ENCODE data around the gene CIB1. TPM values are rescaled to one million over a fixed set of nuclear protein-coding genes. Genes with fewer than 3 reads are reported as not detected.

Gene CIB1
- total RNA-seq, 3 donors from 2014 or later: 30.2 to 61.3 (median 49.5) TPM

- Histone ChIP-seq H3K4me3 (no peak overlapping the region), H3K27me3 (no peaks in the 10 kb centered on the region), H3K36me3 (no peaks in the 10 kb centered on the region), H3K4me1 (peaks cover 5 to 7% of the 10 kb centered on the region in 2 donors), H3K27ac (peak overlapping the region in 1 of 2 donors; percentile 2), H3K9me3 (no peaks in the 10 kb centered on the region)
- intact Hi-C loops (cut with DNase I; ENCODE audit: low total_unique reads): no loop called here
- no peak for TF ChIP-seq POLR2AphosphoS5 (IDR thresholded peaks at IDR 0.05)
- TF ChIP-seq POLR2A (IDR thresholded peaks at IDR 0.05): no peak
- TF ChIP-seq CTCF (IDR thresholded peaks at IDR 0.05): no peak
- DNase-seq (ENCODE audit: low spot score in 2 of 2): no peak
These were observed 29.8 kb downstream of the CIB1 start for GRCh38 chr15:90203922-90204321.

GRCh38 chr15:90203473-90203872 lies 30.3 kb downstream of the CIB1 start:
- Histone ChIP-seq H3K27ac (peak overlapping the region in 1 of 2 donors; percentile 2), H3K9me3 (no peaks in the 10 kb centered on the region), H3K4me1 (peaks cover 5 to 7% of the 10 kb centered on the region in 2 donors), H3K4me3 (peak overlapping the region in 1 of 3 donors; percentile 81), H3K36me3 (no peaks in the 10 kb centered on the region), H3K27me3 (no peaks in the 10 kb centered on the region)
- intact Hi-C loops (cut with DNase I; ENCODE audit: low total_unique reads): no loop called here
- no peak for DNase-seq (ENCODE audit: low spot score in 2 of 2)
- no peak for TF ChIP-seq CTCF (IDR thresholded peaks at IDR 0.05)
- no peak for TF ChIP-seq POLR2A (IDR thresholded peaks at IDR 0.05)
- TF ChIP-seq POLR2AphosphoS5 (IDR thresholded peaks at IDR 0.05): no peak

- intact Hi-C loops (cut with DNase I; ENCODE audit: low total_unique reads): no loop called here
- Histone ChIP-seq H3K4me3 (peak overlapping the region in 1 of 3 donors; percentile 81), H3K27ac (no peak overlapping the region), H3K4me1 (peaks cover 5 to 7% of the 10 kb centered on the region in 2 donors), H3K9me3 (no peaks in the 10 kb centered on the region), H3K27me3 (no peaks in the 10 kb centered on the region), H3K36me3 (no peaks in the 10 kb centered on the region)
- TF ChIP-seq POLR2AphosphoS5 (IDR thresholded peaks at IDR 0.05) (no peak), POLR2A (IDR thresholded peaks at IDR 0.05) (no peak), CTCF (IDR thresholded peaks at IDR 0.05) (no peak)
- no peak for DNase-seq (ENCODE audit: low spot score in 2 of 2)
These were observed 30.8 kb downstream of the CIB1 start for GRCh38 chr15:90202929-90203328.

GRCh38 chr15:90201944-90202375 lies 31.8 kb downstream of the CIB1 start:
- H3K27ac ChIP-seq: peak overlapping the region; percentile 87 to 91
- no peaks in the 10 kb centered on the region for H3K36me3 ChIP-seq
- H3K27me3 ChIP-seq: no peaks in the 10 kb centered on the region
- TF ChIP-seq CTCF (IDR thresholded peaks at IDR 0.05) (no peak), POLR2AphosphoS5 (IDR thresholded peaks at IDR 0.05) (no peak), POLR2A (IDR thresholded peaks at IDR 0.05) (no peak)
- H3K9me3 ChIP-seq: no peaks in the 10 kb centered on the region
- peak overlapping the region; percentile 79 to 83 (median 81) for H3K4me3 ChIP-seq
- peaks cover 5 to 7% of the 10 kb centered on the region in 2 donors for H3K4me1 ChIP-seq
- no peak for DNase-seq (ENCODE audit: low spot score in 2 of 2)
- intact Hi-C loops (cut with DNase I; ENCODE audit: low total_unique reads): no loop called here

- DNase-seq (ENCODE audit: low spot score in 2 of 2): no peak
- H3K27ac ChIP-seq: peak within 1 kb of the TSS; percentile 87 to 91
- no peaks in the 10 kb centered on the region for H3K36me3 ChIP-seq
- H3K27me3 ChIP-seq: no peaks in the 10 kb centered on the region
- H3K4me3 ChIP-seq: peak within 1 kb of the TSS; percentile 79 to 83 (median 81)
- intact Hi-C loops (cut with DNase I; ENCODE audit: low total_unique reads): no loop called here
- peak in 1 of 3 donors; percentile 24 for TF ChIP-seq POLR2AphosphoS5 (IDR thresholded peaks at IDR 0.05)
- no peak for TF ChIP-seq POLR2A (IDR thresholded peaks at IDR 0.05)
- H3K4me1 ChIP-seq: peaks cover 5 to 7% of the 10 kb centered on the region in 2 donors
- no peaks in the 10 kb centered on the region for H3K9me3 ChIP-seq
These were observed 32.4 kb downstream of the CIB1 start, which contains the start of gene SEMA4B for GRCh38 chr15:90201130-90201943. SEMA4B (plus strand) TSS chr15:90201330; CDS start chr15:90201579, 249 bp downstream.

All from breast epithelium (tissue), 4 donors.